K562 (cell line): ENCODE results near the gene COL8A2. TPM values are rescaled to one million over a fixed set of nuclear protein-coding genes. Genes with fewer than 3 reads are reported as not detected.

Source experiments
- ATAC-seq: fragments of 200-7000 bp; cut with Tn5 transposase; 3 replicates; pipeline ENCODE4 v1.9.1; 2020; ENCODE audit warnings: moderate library complexity
- BruUV-seq: library from RNA; stranded (reverse); fragments of 400-500 nt; replicated peaks from 2 replicates; lab custom pipeline; 2021; lab: Mats Ljungman, UMichigan
- CTCF ChIA-PET: fragments of 300-600 bp; formaldehyde crosslinking; extraction: SDS; loops from one replicate; lab custom pipeline; 2021; ENCODE audit warnings: low intra/inter-chr PET ratio; lab: Yijun Ruan, JAX
- POLR2A ChIA-PET: fragments of 300-600, 350-650 bp; sonication (Branson Sonifier 250); formaldehyde crosslinking; extraction: SDS; loops from one replicate; lab custom pipeline; 2021; ENCODE audit warnings: antibody characterized with exemption, inconsistent platforms; lab: Yijun Ruan, JAX
- DNase-seq, 4 experiments: peaks; one replicate each; pipeline versions ENCODE4 v3.0.0 to v3.0.0-alpha.2; 2011 to 2018; ENCODE audit warnings: low spot score in 3 of 4, mixed read lengths in 3 of 4; ENCODE audit errors: extremely low read depth in 1 of 4
- FAIRE-seq: peaks from 2 replicates; lab custom pipeline; 2011; peaks lifted over from hg19 to GRCh38; lab: Jason Lieb, UNC
- H2AFZ ChIP-seq: 2 replicates; pipeline ENCODE4 v1.6.0; 2011; ENCODE audit warnings: low read depth, low read length, control low read depth, inconsistent platforms
- H3K27ac ChIP-seq: fragments of 200-600 bp; 3 replicates; pipeline ENCODE4 v1.8.0; 2011; ENCODE audit warnings: low read depth, mild to moderate bottlenecking, control low read depth, inconsistent platforms, low read length, moderate library complexity, mixed read lengths; ENCODE audit errors: extremely low read depth
- H3K27me3 ChIP-seq, 2 experiments: fragments of 300-600 bp in 1 of 2; 2 replicates in 1 of 2; 3 replicates in 1 of 2; pipeline versions ENCODE4 v1.6.0 to v1.8.0; 2011; ENCODE audit warnings: inconsistent platforms in 2 of 2, low read length in 2 of 2, mild to moderate bottlenecking in 1 of 2, mixed read lengths in 1 of 2, moderate library complexity in 1 of 2; ENCODE audit not compliant: control insufficient read depth in 2 of 2, insufficient read depth in 2 of 2
- H3K36me3 ChIP-seq: fragments of 300-600 bp; 3 replicates; pipeline ENCODE4 v1.8.0; 2011; ENCODE audit warnings: mild to moderate bottlenecking, low read length, inconsistent platforms; ENCODE audit not compliant: control insufficient read depth, insufficient read depth
- H3K4me1 ChIP-seq, 2 experiments: fragments of 200-600 bp in 1 of 2; replicated peaks in 1 of 2; 2 replicates in 1 of 2; 3 replicates in 1 of 2; pipeline versions ENCODE4 v1.5.1 to v1.8.0; 2011; ENCODE audit warnings: inconsistent platforms in 2 of 2, low read length in 2 of 2, mild to moderate bottlenecking in 1 of 2, mixed read lengths in 1 of 2, moderate library complexity in 1 of 2; ENCODE audit not compliant: control insufficient read depth in 2 of 2, insufficient read depth in 2 of 2
- H3K4me2 ChIP-seq: 2 replicates; pipeline ENCODE4 v1.6.1; 2011; ENCODE audit warnings: low read length, control low read depth, inconsistent platforms, mixed read lengths; ENCODE audit not compliant: insufficient read depth
- H3K4me3 ChIP-seq: fragments of 200-600 bp; sonication (generic), shearing (Covaris generic); 2 replicates; pipeline ENCODE4 v1.5.1; 2016; ENCODE audit warnings: control low read depth, inconsistent platforms
- H3K79me2 ChIP-seq: fragments of 200-600 bp; 3 replicates; pipeline ENCODE4 v1.8.0; 2011; ENCODE audit warnings: low read length, inconsistent platforms; ENCODE audit not compliant: control insufficient read depth, insufficient read depth
- H3K9ac ChIP-seq, 2 experiments: 2 replicates each; pipeline versions ENCODE4 v1.6.0 to v1.6.1; 2011; ENCODE audit warnings: low read depth in 2 of 2, low read length in 2 of 2, control low read depth in 1 of 2, inconsistent platforms in 1 of 2, mild to moderate bottlenecking in 1 of 2, mixed read lengths in 1 of 2; ENCODE audit not compliant: insufficient read depth in 1 of 2
- H3K9me1 ChIP-seq: one replicate; pipeline ENCODE4 v1.6.0; 2011; ENCODE audit warnings: inconsistent platforms, mild to moderate bottlenecking, low read length, moderate library complexity; ENCODE audit not compliant: control insufficient read depth, insufficient read depth
- H3K9me3 ChIP-seq: replicated peaks from 2 replicates; pipeline ENCODE4 v1.5.1; 2011; ENCODE audit warnings: low read depth, low read length, inconsistent platforms; ENCODE audit not compliant: control insufficient read depth, insufficient read depth
- H4K20me1 ChIP-seq: replicated peaks from 2 replicates; pipeline ENCODE4 v1.6.1; 2011; ENCODE audit warnings: low read length, inconsistent platforms, mixed read lengths; ENCODE audit not compliant: control insufficient read depth, insufficient read depth
- BRF1 ChIP-seq: IDR thresholded peaks from 3 replicates; pipeline ENCODE4 v1.6.1; 2011; ENCODE audit warnings: borderline replicate concordance, mild to moderate bottlenecking; ENCODE audit not compliant: insufficient read length; ENCODE audit errors: extremely low read depth
- C11orf30 ChIP-seq: fragments of 450-650 bp; IDR thresholded peaks from 2 replicates; pipeline ENCODE4 v1.6.1; 2016; ENCODE audit warnings: low read depth, mild to moderate bottlenecking
- CGGBP1 ChIP-seq: fragments of 250-450 bp; sonication (Bioruptor Pico); IDR thresholded peaks from 2 replicates; pipeline ENCODE4 v1.9.0; 2021; ENCODE audit warnings: mild to moderate bottlenecking
- ETS2 ChIP-seq: IDR thresholded peaks from 2 replicates; pipeline ENCODE4 v1.6.1; 2016; ENCODE audit warnings: borderline replicate concordance, missing genetic modification characterization, mild to moderate bottlenecking, moderate library complexity, missing compliant biosample characterization; ENCODE audit not compliant: poor library complexity, severe bottlenecking
- ETV1 ChIP-seq: fragments of 450-650 bp; conservative IDR thresholded peaks from 2 replicates; pipeline ENCODE4 v1.6.1; 2016; ENCODE audit warnings: missing genetic modification characterization, control low read depth, low read depth, missing compliant biosample characterization
- GTF2E2 ChIP-seq: fragments of 200-800 bp; sonication (Bioruptor generic); IDR thresholded peaks from 2 replicates; pipeline ENCODE4 v1.6.1; 2016; ENCODE audit warnings: missing genetic modification characterization, missing compliant biosample characterization
- PURB ChIP-seq: sonication (generic); formaldehyde crosslinking; IDR thresholded peaks from 2 replicates; pipeline ENCODE4 v1.9.0; 2021; ENCODE audit warnings: low read depth, mild to moderate bottlenecking, missing genetic modification reagents
- WGBS: fragments of 100-300 bp; shearing (Covaris generic); methylation state at CpG from one replicate; pipeline ENCODE4 v1.1.6; 2016; ENCODE audit warnings: low coverage, mixed read lengths; ENCODE audit not compliant: insufficient coverage; ENCODE audit errors: missing lambda C conversion rate; 5-methylcytosine and 5-hydroxymethylcytosine counted together
- in situ Hi-C: fragments of 300-500 bp; cut with MboI; formaldehyde crosslinking; loops from 4 replicates; pipeline ENCODE4 v1.15.0; 2018; ENCODE audit warnings: inconsistent platforms, mixed read lengths
- intact Hi-C: fragments of 100-400 bp; cut with micrococcal nuclease; formaldehyde crosslinking; loops from 2 replicates; pipeline ENCODE4 v1.14.2; 2022
- polyA plus RNA-seq, 8 experiments: library from polyadenylated mRNA; depleted of rRNA in 4 of 8; stranded (reverse) in 5 of 8; unstranded in 3 of 8; fragments of >200 nt; fragmentation: Nextera tagmentation in 2 of 8; fragmentation: Illumina TruSeq in 1 of 8; extraction: Ambion mirVana in 2 of 8; extraction: Trizol in 1 of 8; gene quantifications; 2 replicates each; pipeline versions ENCODE4 v1.2.1 to v1.2.3, GENCODE V29; 2011 to 2014; ENCODE audit warnings: inconsistent platforms in 1 of 8, missing spikeins in 1 of 8
- total RNA-seq, 7 experiments: library from RNA; depleted of rRNA in 6 of 7; stranded (reverse); fragments of >200 nt in 6 of 7; fragmentation: Illumina TruSeq in 2 of 7; extraction: Trizol in 2 of 7; gene quantifications; 2 replicates each; pipeline versions ENCODE4 v1.2.1 to v1.2.3, GENCODE V29; 2011 to 2021; ENCODE audit warnings: low replicate concordance in 1 of 7

The COL8A2 gene
- total and polyA plus RNA-seq, 9 of the 15 experiments (the other 6 are each of a cell fraction or from before 2014, with no cell fraction given): 0.03 to 0.14 (median 0.04) TPM; not detected in 5

DNA sequence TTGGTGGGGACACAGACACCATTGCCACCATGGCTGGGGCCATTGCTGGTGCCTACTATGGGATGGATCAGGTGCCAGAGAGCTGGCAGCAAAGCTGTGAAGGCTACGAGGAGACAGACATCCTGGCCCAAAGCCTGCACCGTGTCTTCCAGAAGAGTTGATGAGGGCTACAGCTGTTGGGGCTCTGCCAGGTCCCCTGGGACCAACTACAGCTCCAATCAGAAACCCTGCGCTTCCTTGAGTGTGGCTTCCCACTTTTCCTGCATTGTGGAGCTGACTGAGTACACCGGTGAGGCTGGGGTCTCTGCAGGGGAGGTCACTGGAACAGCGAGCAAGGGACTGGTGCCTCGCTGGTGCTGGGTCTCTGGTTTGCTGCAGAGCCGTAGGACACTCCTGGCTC is 31.8 kb downstream of the COL8A2 start (continued):
- TF ChIP-seq ETV1 (tag) (no peak), GTF2E2 (tag) (no peak), BRF1 (no peak), PURB (CRISPR knock-in tag) (no peak), ETS2 (tag) (no peak), CGGBP1 (CRISPR knock-in tag) (no peak)

DNA sequence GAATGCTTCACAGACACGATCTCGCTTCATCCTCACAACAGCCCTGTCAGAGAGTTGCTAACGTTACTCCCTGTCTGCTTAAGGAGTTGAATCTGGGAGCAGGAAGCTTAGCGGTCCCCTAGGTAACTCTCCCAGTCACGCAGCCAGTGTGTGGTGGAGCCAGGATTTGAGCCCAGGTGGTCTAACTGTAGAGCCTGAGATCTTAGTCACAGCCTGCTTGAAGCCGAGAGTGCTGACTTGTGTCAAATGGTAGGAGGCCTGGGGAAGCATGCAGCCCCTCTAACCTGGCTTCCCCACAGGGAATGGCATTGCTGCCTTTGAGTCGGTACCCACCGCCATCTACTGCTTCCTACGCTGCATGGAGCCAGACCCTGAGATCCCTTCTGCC is 32.2 kb downstream of the COL8A2 start:
- Histone ChIP-seq H3K4me2 (no peak overlapping the region), H3K36me3 (peaks cover 62% of the 10 kb centered on the region; the same call in 2 of the 3 replicates), H3K4me1 (peaks cover 15 to 31% of the 10 kb centered on the region in 2 experiments; a peak in 4 of 5 replicates), H2AFZ (no peak overlapping the region), H3K4me3 (no peak overlapping the region), H3K27me3 (no peaks in the 10 kb centered on the region), H4K20me1 (no peaks in the 10 kb centered on the region), H3K9me3 (no peaks in the 10 kb centered on the region), H3K9me1 (peaks cover 5% of the 10 kb centered on the region), H3K27ac (no peak overlapping the region), H3K79me2 (peaks cover 21% of the 10 kb centered on the region), H3K9ac (no peak overlapping the region)
- ChIA-PET POLR2A (interaction anchor here (0.6 to 1.2 kb wide), 8 partner anchors 14 to 276 kb away, joined by 3 to 4 read pairs (median 4); no protein-coding TSS in a partner anchor), CTCF (no interaction called here)
- FAIRE-seq (no peak), DNase-seq (no peak), ATAC-seq (no peak)
- in situ Hi-C loops (loop anchor here (5.0 kb wide), 1 partner anchor 95 kb away; no protein-coding TSS in a partner anchor), intact Hi-C loops (no loop called here)
- TF ChIP-seq C11orf30: no peak
- no TSS peak for BruUV-seq
- WGBS: 95% methylated on average over 9 of the region's 9 CpGs
